Endothelial cell (in vitro differentiated cells): ENCODE data around the gene ATP10A. TPM values are rescaled to one million over a fixed set of nuclear protein-coding genes. Genes with fewer than 3 reads are reported as not detected.

Source experiments
- DNase-seq: peaks from one replicate; pipeline ENCODE4 v3.0.0; 2021; ENCODE audit warnings: low spot score
- H3K27ac Mint-ChIP-seq: one replicate; pipeline ENCODE4 v1.8.0; 2021; ENCODE audit warnings: mixed read lengths, inconsistent platforms; ENCODE audit not compliant: unreplicated experiment
- H3K27me3 Mint-ChIP-seq: one replicate; pipeline ENCODE4 v1.8.0; 2021; ENCODE audit warnings: mild to moderate bottlenecking, moderate library complexity, mixed read lengths, inconsistent platforms; ENCODE audit not compliant: unreplicated experiment
- H3K36me3 Mint-ChIP-seq: one replicate; pipeline ENCODE4 v1.8.0; 2021; ENCODE audit warnings: mild to moderate bottlenecking, low read depth, mixed read lengths, inconsistent platforms; ENCODE audit not compliant: unreplicated experiment
- H3K4me1 Mint-ChIP-seq: one replicate; pipeline ENCODE4 v1.8.0; 2021; ENCODE audit warnings: mild to moderate bottlenecking, mixed read lengths, inconsistent platforms; ENCODE audit not compliant: unreplicated experiment
- H3K4me3 Mint-ChIP-seq: one replicate; pipeline ENCODE4 v1.8.0; 2021; ENCODE audit warnings: mild to moderate bottlenecking, mixed read lengths, inconsistent platforms; ENCODE audit not compliant: unreplicated experiment
- H3K9me3 Mint-ChIP-seq: one replicate; pipeline ENCODE4 v1.8.0; 2021; ENCODE audit warnings: mixed read lengths, inconsistent platforms; ENCODE audit not compliant: unreplicated experiment
- CTCF ChIP-seq: fragments of 200-600 bp; sonication (generic); IDR thresholded peaks from one replicate; pipeline ENCODE4 v1.5.0; 2021; ENCODE audit warnings: antibody characterized with exemption; ENCODE audit not compliant: unreplicated experiment
- total RNA-seq: library from RNA; stranded (reverse); fragmentation: NEBNext Ultra II Directional; extraction: Animal tissue kit (Norgen Biotek cat#: 25700); gene quantifications from one replicate; pipeline ENCODE4 v1.2.1, GENCODE V29; 2021; ENCODE audit not compliant: unreplicated experiment

Gene ATP10A
- total RNA-seq, 1 donor from 2014 or later = 0.13 TPM

DNA sequence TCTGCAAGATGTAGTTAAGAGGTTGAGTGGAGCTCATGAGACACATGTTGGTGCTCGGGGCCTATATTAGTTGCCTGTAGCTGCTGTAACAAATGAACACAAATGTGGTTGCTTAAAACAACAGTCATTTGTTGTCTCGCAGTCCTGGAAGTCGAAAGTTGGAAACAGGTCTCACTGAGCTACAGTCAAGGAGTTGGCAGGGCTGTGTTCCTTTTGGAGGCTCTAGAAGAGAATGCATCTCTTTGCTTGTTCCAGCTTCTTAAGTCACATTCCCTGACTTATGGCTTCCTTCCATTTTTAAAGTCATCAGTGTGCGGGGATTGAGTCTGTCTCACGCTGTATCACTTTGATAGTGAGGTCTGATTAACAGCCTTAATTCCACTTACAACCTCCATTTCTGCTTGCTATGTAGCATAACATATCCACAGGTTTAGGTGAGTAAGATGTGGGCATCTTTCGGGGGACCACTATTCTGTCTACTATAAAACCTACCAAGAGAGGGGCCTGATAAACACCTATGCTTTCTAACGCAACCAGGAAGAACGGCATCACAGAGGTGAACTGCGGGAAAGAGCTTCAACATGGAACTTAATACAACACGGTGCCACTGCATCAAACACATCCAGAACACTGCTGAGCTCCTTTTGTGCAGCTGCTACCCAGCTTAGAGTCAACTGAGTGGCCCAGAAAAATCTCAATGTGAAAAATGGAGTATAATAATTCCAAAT is 119.4 kb downstream of the ATP10A start:
- no peak for DNase-seq
- TF ChIP-seq CTCF = no peak
- Mint-ChIP-seq H3K4me3 (no peak overlapping the region), H3K27ac (no peak overlapping the region), H3K4me1 (no peaks in the 10 kb centered on the region), H3K27me3 (no peaks in the 10 kb centered on the region), H3K36me3 (no peaks in the 10 kb centered on the region), H3K9me3 (no peaks in the 10 kb centered on the region)

DNA sequence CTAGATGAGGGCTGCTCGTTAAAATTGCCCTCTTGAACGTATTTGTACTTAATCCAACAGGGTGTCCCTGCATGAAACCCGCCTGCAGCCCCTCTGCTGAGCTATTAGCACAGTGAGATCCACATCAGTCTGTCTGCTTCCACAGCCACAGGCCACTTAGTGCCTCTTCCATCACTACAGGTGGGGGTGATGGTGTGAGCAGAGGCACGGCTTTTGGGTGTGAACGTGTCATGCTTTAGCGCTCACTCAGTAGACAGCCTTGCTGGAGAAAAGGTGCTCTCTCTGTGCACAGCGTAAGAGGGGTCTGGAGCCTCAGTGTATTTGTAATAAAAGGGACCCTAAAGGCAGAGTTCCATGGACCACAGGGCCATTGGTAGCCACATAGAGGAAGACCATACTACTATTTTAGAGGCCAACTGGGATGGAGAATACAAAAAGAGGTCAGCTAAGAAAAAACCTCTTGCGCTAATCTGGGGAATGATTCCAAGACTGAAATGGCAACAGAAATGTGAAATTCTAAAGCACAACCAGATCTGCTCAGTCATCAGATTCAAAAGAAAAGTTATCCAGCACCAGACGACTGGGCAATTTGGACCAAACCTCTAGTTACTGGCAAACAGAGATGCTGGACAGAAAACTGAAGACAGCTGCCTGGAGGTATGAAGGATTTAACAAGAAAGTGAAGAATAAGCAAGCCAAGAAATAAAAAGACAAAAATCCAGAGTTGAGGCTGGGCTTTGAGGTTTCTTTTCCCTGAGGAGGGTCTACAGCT is 120.2 kb downstream of the ATP10A start:
- no peaks in the 10 kb centered on the region for H3K36me3 Mint-ChIP-seq
- H3K4me1 Mint-ChIP-seq = no peaks in the 10 kb centered on the region
- DNase-seq = no peak
- no peak overlapping the region for H3K27ac Mint-ChIP-seq
- TF ChIP-seq CTCF = no peak
- H3K4me3 Mint-ChIP-seq = no peak overlapping the region
- H3K27me3 Mint-ChIP-seq = no peaks in the 10 kb centered on the region
- no peaks in the 10 kb centered on the region for H3K9me3 Mint-ChIP-seq

DNA sequence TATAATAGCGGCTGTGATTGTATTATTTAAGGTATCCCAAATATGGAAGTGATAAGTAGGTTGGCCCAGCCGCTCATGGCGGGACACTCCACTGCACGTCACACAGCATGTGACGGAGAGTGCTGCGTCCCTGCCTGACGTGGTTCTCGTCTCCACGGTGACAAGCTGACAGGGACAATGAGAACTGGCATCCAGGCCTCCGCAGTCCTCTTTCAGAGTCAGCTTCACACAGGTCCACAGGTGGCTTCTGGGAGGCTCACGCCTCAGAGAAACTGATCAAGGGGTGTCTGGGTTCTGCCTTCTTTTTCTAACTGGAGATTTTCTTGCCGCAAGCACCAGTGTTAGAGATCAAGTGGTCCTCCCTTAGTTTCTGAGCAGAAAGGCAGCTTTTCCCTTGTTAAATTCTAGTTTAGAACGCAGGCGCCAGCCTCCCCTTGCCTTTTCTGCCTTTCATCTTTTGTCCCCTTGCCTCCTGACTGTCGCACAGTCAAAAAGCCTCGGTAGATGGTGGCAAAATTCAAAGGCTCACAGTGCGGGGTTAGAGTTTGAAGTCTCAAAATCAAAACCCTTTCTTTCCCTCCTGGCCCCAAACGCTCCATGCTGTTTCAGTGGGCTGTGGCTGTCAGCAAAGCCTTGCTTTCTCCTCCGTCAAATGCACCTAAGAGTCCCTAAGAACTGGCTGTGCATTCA is 120.9 kb downstream of the ATP10A start:
- H3K27ac Mint-ChIP-seq = no peak overlapping the region
- no peaks in the 10 kb centered on the region for H3K27me3 Mint-ChIP-seq
- H3K4me1 Mint-ChIP-seq = no peaks in the 10 kb centered on the region
- no peak for TF ChIP-seq CTCF
- no peak overlapping the region for H3K4me3 Mint-ChIP-seq
- H3K9me3 Mint-ChIP-seq = no peaks in the 10 kb centered on the region
- H3K36me3 Mint-ChIP-seq = no peaks in the 10 kb centered on the region
- DNase-seq = no peak

DNA sequence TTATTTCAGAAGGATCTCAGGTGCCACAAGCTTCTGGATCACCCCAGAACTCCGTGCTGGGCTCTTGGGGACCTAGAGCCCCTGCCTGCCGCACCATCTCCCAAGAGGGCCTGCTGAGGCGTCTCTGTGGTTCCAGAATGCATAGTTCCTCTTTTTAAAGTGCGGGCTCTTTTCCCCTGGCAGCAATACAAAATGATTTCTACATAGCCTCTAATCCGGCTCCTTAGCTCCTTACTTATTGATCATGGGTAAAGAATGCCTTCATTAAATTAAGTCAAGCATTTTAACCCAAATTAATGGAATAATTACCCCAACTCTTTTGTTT is 121.9 kb downstream of the ATP10A start:
- H3K9me3 Mint-ChIP-seq = no peaks in the 10 kb centered on the region
- H3K4me3 Mint-ChIP-seq = no peak overlapping the region
- H3K27ac Mint-ChIP-seq = no peak overlapping the region
- DNase-seq = no peak
- H3K36me3 Mint-ChIP-seq = no peaks in the 10 kb centered on the region
- no peaks in the 10 kb centered on the region for H3K4me1 Mint-ChIP-seq
- TF ChIP-seq CTCF = no peak
- no peaks in the 10 kb centered on the region for H3K27me3 Mint-ChIP-seq
